H1 (cell line): ENCODE data around the gene TMEM185B. TPM values are rescaled to one million over a fixed set of nuclear protein-coding genes. Genes with fewer than 3 reads are reported as not detected.

ENCODE experiments used
- CHD2 ChIP-seq: IDR thresholded peaks from 2 replicates; pipeline ENCODE4 v1.6.1; 2012; ENCODE audit warnings: low read length, improper control_type of control experiment
- SAP30 ChIP-seq: fragments of 300-600 bp; sonication (generic); IDR thresholded peaks from 2 replicates; pipeline ENCODE4 v1.7.1; 2012; ENCODE audit warnings: low read length, moderate library complexity, mild to moderate bottlenecking, inconsistent platforms; ENCODE audit not compliant: insufficient read depth, insufficient replicate concordance
- SRF ChIP-seq: IDR thresholded peaks from 2 replicates; pipeline ENCODE4 v1.6.1; 2011; ENCODE audit warnings: mild to moderate bottlenecking, low read depth, low read length, moderate library complexity
- ZNF274 ChIP-seq: IDR thresholded peaks from 2 replicates; pipeline ENCODE4 v1.7.0; 2012; ENCODE audit warnings: low read length, borderline replicate concordance; ENCODE audit errors: extremely low read depth
- polyA plus RNA-seq, 7 experiments: library from polyadenylated mRNA; depleted of rRNA in 3 of 7; stranded (reverse) in 5 of 7; unstranded in 2 of 7; fragments of >200 nt in 5 of 7; fragments of 200-250 nt in 2 of 7; gene quantifications; 1 replicate in 5 of 7; 2 replicates in 1 of 7; 4 replicates in 1 of 7; pipeline versions ENCODE4 v1.2.1 to v1.2.3, GENCODE V29; 2011 to 2013; ENCODE audit warnings: missing spikeins in 2 of 7, mixed read lengths in 2 of 7
- total RNA-seq: library from RNA; stranded (reverse); fragmentation: NEBNext Ultra II Directional; extraction: Animal tissue kit (Norgen Biotek cat#: 25700); gene quantifications from 2 replicates; pipeline ENCODE4 v1.2.1, GENCODE V29; 2021

Gene TMEM185B
- total and polyA plus RNA-seq, 2 of the 8 experiments (the other 6 are each of a cell fraction or from before 2014, with no cell fraction given), result 13.5 to 14.0 TPM

GRCh38 chr2:120227111-120227991 lies 4.2 kb upstream of the TMEM185B start (continued):
- no peak for TF ChIP-seq CHD2
- no peak for TF ChIP-seq SRF
- TF ChIP-seq ZNF274, result no peak
- no peak for TF ChIP-seq SAP30
